Measurements from ENCODE around the gene RTCB.
"Not testable (repeated sequence)": the region's sequence is repeated elsewhere in the genome, so short reads cannot be mapped to it uniquely, and the experiment has no call there.

The RTCB gene

GRCh38 chr22:32376681-32377080 lies 35.4 kb downstream of the RTCB start:
- no peak for TF ChIP-seq CTCF (IDR thresholded peaks at IDR 0.05; ENCODE audit: insufficient read depth, missing control alignments)
- FAIRE-seq (no peak), DNase-seq (ENCODE audit: insufficient read length, low spot score) (no peak)

GRCh38 chr22:32375678-32376450 lies 36.2 kb downstream of the RTCB start:
- no peak for TF ChIP-seq CTCF (IDR thresholded peaks at IDR 0.05; ENCODE audit: insufficient read depth, missing control alignments)
- no peak for FAIRE-seq
- DNase-seq (ENCODE audit: insufficient read length, low spot score) = no peak

GRCh38 chr22:32364210-32364609 lies 47.8 kb downstream of the RTCB start:
- DNase-seq (ENCODE audit: insufficient read length, low spot score) = no peak
- no peak for FAIRE-seq
- TF ChIP-seq CTCF (IDR thresholded peaks at IDR 0.05; ENCODE audit: insufficient read depth, missing control alignments) = no peak

GRCh38 chr22:32361257-32361656 lies 50.8 kb downstream of the RTCB start:
- no peak for FAIRE-seq
- TF ChIP-seq CTCF (IDR thresholded peaks at IDR 0.05; ENCODE audit: insufficient read depth, missing control alignments) = no peak
- DNase-seq (ENCODE audit: insufficient read length, low spot score) = no peak

- DNase-seq (ENCODE audit: insufficient read length, low spot score); FAIRE-seq: not testable (repeated sequence)
Measured at GRCh38 chr22:32360096-32360495, 52.0 kb downstream of the RTCB start.

- not testable (repeated sequence) for DNase-seq (ENCODE audit: insufficient read length, low spot score); FAIRE-seq
Measured at GRCh38 chr22:32357567-32357966, 54.5 kb downstream of the RTCB start, which contains the start of gene RFPL3. Gene RFPL3, plus strand, starts transcription at chr22:32357867. Its CDS starts 205 bp downstream, at chr22:32358072.

GRCh38 chr22:32355760-32356159 lies 56.3 kb downstream of the RTCB start:
- no peak for DNase-seq (ENCODE audit: insufficient read length, low spot score)
- TF ChIP-seq CTCF (IDR thresholded peaks at IDR 0.05; ENCODE audit: insufficient read depth, missing control alignments) = peak; percentile 32
- FAIRE-seq = no peak

- DNase-seq (ENCODE audit: insufficient read length, low spot score) (no peak), FAIRE-seq (no peak)
- TF ChIP-seq CTCF (IDR thresholded peaks at IDR 0.05; ENCODE audit: insufficient read depth, missing control alignments) = no peak
Measured at GRCh38 chr22:32354360-32355351, 57.4 kb downstream of the RTCB start.

All from D721Med (cell line).